Stimulated activated CD4-positive, alpha-beta T cell treated with anti-CD3 and anti-CD28 coated beads, Interleukin-15, amount 100 ng/mL, for 24 hours (primary cell): Measurements from ENCODE around the gene ABHD2.
A peak's percentile ranks its signal among the peaks of the same experiment; 100 is the strongest.
"Not testable (repeated sequence)": the region's sequence is repeated elsewhere in the genome, so short reads cannot be mapped to it uniquely, and the experiment has no call there.

Source experiments
- DNase-seq: peaks from one replicate; pipeline ENCODE4 v3.0.0-alpha.2; 2020

ABHD2 gene

DNA sequence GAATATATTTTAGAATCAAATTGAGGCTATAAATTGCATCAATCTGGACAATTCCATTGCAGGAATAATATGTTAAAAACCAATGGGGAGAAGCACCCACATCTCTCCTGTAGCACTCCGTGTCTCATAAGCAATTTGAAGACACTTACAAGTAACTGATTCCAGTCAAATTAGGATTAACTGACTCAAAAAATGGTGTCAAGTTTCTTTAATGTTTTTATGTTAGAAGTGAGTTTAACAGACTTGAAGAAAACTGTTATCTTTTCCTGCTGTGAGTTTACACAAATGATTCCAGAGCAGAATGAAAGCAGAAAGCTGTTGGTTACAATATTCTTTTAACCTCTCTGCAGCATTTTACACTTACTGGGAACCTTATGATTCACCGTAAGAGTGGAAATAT is 109.9 kb downstream of the ABHD2 start:
- no peak for DNase-seq

DNA sequence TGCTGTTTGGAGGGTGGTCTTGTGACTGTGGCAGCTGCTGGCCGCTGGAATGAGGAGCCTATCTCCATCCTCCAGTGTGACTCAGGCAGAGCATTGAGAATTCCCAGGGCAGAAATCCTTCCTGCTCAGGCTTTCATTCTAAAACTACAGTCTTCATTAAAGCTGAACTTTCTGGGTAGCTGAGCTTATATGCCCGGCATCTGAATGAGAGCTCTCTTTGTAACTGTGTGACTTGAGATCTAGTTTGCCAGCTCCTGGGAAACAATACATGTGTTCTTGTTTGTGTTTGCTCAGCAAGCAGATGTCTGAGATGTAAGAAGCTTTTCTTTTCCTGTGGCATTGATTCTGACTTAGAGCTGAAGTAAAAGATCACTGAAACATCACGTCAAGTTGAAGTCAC is 110.7 kb downstream of the ABHD2 start:
- DNase-seq: no peak

DNA sequence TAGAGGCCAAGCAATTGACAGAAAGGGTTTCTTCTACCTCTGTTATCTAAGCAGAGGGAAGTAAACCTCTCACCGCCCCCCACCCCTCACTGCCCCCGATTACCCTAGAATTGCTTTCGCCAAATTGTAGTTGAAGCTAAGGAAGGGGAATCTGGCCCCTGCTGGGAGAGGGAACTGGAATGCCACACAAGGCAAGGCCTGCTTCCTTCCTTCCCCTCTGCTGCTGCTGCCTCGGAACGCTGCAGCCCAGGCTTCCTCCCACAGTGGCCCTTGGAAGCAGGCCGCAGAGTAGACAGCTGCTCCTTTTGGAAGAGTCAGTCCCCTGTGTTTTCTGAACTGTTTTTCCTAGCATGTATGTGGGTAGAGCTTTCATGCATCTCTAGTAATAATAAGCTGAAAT is 111.5 kb downstream of the ABHD2 start:
- DNase-seq: no peak

DNA sequence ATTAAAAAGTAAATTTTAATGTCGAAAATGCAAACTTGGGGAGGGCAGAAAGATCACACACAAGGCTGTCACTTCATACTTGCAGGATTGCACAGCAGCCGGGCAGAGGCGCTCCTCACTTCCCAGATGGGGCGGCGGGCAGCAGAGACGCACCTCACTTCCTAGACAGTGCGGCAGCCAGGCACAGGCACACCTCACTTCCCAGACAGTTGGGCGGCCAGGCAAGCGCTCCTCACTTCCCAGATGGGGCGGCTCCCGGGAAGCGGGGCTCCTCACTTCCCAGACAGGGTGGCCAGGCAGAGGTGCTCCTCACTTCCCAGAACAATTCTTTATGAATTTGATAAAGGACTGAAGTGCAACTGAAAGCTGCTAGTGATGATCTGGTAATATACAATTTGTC is 111.9 kb downstream of the ABHD2 start:
- no peak for DNase-seq

DNA sequence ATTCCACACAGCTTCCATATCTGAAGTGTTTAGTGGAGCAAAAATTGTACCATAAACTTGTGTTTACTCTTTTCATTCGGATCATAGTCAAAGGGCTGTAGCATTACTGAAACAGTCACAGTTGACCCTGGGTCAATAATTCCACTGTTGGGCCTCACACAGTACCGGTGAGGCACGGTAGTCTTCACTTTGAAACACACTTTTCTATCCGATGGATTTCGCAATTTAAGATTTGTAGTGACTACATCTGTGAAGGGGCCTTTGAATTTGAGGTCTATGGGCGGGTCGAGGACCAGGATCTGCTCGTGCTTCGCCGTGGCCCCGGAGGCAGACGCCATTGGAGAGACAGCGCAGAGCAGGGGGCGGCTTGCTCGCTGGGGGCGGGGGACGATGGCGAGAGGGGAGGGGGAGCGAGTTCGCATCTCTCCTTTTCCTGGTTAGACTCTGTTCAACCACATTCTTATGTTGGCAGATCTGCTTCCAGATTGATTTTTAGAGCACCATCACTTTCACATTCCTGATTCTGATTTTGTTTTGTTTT is 113.3 kb downstream of the ABHD2 start:
- DNase-seq: no peak

DNA sequence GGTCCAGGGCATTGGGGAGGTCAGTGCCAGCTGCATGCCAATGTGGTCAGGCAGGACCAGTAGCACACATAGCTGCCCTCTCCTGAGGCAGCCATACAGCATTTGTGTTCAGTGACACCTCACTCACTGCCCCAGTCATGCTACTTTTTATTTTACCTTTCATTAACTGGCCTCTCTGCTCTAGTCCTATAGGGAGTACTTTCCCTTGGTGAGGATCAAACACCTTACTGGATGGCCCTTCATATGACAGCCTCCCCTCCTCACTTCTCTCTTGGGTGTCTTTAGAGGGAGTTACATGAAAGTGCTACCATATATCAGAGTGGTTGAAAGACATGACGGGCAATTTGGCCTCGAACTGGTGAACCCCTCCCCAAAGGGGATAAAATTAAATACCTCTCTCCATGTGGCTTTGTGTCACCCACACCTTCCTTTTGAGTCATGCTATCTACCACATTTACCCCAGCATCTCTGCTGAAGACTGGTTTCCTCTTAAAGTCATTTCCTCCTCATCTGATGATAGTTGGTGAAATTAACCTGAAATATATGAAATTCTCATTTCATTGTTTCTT is 115.5 kb downstream of the ABHD2 start:
- DNase-seq: peak; percentile 53

DNA sequence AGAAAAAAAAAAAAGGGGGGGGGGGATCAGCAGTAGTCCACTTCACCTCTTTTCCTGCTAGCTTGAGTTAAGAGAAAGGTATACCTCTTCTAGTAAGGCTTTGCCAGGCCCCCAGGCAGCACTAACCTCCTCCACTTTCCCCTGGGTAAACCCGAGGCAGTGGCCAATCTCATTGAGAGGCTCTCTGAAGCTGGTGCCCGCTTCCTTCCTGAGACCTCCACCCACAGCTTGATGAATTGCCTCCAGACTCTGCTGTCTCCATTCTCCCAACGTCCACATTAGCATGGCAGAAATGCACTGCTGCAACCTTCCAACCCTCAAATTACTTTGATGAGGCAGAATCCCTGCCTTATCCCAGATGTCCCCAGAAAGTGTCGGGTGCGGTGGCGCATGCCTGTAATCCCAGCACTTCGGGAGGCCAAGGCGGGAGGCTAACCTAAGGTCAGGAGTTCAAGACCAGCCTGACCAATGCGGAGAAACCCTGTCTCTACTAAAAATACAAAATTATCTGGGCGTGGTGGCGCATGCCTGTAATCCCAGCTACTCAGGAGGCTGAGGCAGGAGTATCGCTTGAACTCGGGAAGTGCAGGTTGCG is 117.8 kb downstream of the ABHD2 start:
- DNase-seq: no peak

DNA sequence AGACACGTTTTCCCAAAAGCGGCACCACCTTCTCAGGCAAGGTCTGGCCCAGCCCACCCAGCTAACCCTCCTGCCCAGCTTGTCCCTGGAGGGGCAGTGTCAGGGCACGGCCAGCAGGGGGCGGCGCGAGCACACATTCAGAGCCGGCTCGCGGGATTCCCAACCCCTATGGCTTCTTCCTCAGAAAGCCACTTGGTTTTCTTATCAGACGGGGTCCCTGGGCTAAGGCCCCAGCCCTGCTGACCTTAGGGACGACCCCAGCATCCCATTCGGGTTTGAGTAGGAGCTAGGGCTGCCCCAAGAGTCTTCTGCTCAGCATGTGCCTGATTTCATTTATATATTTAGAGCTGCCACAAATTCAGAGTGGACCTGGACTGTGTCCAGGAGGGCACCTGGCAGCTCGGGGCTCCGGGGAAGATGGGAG is 118.7 kb downstream of the ABHD2 start:
- DNase-seq: peak; percentile 84

DNA sequence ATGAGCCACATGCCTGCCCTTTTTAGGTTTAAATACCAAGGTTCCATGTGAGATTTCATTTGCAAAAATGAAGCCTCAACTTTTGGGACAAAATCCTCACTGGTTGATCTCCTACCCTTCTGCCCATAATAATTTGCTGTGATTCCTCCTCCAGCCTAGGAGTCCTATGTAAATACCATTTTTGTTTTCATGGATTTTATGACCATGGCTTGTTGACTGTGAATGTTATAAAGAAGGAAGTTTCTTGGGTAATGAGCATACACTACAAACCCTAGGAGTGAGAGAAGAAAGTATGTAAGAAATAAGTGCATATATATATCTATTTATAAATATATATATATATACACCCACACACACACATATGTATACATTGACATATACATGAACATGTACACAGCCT is 120.0 kb downstream of the ABHD2 start:
- DNase-seq: no peak

DNA sequence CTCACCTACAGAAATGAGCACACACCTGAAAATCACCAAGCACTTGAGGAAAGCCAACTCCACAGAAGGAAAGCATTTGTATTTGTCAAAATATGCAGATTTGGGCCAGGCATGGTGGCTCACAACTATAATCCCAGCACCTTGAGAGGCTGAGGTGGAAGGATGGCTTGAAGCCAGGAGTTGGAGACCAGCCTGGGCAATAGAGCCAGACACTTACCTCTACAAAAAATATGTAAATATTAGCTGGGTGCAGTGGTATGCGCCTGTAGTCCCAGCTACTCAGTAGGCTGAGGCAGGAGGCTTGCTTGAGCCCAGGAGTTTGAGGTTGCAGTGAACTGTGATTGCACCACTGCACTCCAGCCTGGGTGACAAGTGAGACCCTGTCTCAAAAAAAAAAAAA is 120.8 kb downstream of the ABHD2 start:
- DNase-seq: no peak

DNA sequence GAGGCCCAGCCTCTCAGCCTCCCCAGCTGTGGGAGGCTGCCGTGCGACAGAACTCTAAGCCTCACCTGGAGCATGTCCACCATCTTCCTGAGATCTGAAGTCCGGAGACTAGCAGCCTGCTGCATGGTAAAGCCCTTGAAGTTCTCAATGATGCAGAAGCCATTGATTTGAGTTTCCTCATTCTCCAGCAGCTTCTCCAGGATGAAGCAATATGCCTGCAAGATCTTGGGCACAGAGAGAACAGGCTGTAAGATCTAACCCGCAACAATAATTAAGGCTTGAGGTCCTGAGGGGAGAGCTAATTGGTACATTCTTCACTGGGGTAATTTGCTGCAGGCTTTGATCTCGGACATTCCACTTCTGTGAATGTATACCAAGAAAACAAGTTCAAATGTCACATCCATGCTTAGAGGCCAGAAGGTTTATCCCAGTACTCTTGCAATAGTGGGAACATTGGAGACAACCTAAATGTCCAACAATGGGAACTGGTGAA is 123.5 kb downstream of the ABHD2 start:
- no peak for DNase-seq

DNA sequence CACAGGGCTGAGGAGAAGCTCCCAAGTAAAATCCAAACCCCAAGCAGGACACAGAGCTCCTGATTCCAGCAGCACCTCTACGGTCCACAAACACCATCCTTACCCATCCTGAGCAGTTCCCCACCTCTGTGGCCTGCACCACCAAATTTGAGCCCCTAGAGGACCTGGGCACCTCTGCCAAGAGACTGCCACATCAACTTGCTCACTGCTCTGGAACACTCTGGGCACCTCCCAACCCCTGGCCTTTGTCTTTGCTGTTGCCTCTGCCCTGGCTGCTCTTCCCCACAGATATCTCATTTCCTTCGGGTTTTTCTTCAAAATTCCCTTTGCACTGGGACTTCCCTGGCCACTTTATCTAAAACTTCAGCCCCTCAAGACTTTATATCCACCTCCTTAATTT is 127.4 kb downstream of the ABHD2 start:
- DNase-seq: no peak

DNA sequence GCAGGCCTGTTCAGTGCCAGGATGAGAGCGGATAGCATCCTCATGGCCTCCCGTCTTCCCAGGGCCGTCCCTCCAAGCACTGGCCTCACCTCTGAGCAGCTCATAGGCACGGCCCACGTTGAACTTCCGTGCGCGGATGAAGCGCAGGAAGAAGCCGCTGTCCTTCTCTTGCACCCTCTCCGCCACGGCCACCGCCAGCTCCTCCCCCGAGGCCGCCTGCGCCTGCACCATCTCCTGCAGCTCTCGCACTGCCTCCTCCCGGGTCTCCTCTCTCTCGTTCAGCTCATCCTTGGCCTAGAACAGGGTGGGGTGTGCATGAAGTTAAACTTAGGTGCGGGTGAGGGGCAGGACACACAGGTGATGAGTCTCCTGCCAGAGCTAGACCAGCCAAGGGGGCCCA is 128.8 kb downstream of the ABHD2 start:
- no peak for DNase-seq

DNA sequence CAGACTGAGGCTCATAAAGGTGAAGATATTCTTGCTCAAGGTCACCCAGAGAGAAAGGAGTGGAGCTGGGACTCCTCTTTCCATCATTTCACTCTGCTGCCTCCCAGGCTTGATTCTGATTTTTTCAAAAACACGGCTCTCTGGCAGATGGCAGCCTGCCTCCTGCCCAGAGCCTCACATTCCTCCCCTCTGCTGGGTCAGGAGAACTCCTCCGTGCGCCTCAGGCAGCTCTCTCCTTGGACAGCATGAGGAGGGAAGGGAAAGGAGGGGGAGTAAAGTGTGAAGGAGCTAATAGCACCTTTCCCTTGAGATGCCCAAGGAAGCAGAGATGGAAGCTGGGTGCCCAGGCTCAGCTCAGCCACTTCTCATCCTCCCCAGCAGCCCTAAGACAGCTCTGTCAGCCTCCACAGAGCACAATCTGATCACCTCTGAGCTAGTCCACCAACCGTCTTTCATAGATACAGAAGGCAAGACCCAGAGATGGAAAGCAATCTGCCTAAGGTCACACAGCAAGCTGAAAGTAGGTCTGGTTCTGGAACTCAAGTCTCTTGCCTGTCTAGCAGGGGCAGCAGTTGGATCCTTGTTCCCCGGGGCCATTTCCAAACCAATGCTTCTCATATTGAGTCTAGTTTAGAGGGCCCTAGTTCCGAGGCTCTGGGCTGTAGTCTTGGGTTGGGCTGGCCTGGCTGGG is 129.6 kb downstream of the ABHD2 start:
- no peak for DNase-seq

DNA sequence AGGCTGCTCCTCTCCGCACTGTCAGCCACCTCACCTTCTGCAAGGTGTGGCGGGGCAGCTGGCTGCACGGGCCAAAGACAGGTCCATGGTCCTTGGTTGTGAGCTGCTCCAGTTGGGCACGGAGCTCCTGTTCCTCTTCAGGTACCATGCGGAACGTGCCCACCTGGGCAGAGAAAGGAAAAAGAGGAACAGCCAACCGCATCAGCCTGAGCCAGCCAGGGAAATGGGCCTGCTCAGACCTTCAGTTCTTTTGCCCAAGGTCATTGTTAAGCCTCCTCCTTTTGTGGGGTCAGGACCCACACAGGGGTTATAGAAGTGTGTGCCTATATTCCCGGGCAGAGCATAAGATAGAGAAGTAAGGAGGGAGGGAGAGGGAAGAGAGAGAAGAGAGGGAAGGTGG is 130.3 kb downstream of the ABHD2 start:
- DNase-seq: no peak

DNA sequence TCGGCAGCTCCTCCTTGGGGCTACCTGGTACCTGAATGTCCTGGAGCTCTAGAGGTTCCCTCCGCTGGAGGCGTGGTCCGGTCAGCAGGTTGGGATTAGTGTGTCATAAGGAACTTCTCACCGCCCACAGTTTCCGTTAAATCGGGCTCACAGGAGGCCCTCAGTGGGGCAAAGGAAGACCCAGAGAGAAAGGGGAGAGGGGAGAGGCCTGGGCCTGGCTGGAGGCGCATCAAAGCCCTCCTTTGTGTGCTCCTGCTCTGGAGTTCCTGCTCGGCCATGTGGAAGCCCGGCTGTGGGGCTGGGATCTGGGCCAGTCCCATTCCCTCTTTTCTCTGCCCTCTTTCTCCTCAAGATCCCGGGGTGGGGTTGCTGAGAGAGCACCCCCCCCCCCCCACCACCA is 133.3 kb downstream of the ABHD2 start, which contains the start of gene RLBP1:
Gene RLBP1 (minus strand): TSS at position 37 of the 400 bp plus-strand sequence. CDS start 2,604 bp downstream, outside the sequence.
- DNase-seq: no peak

DNA sequence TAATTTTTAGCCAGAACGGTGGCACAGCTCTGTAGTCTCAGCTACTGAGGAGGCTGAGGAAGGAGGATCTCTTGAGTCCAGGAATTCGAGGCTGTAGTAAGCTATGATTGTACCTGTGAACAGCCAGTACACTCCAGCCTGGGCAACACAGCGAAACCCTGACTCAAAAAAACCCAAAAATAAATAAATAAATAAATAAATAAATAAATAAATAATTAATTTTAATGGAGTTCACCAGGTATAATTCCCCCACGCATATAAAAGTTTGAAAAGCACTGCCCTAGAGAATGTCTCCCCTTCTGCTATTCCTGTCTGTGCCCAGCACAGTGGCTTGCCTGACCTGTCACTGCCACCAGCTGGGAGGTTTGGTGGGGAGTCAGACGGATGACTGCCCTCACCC is 137.3 kb downstream of the ABHD2 start:
- no peak for DNase-seq

DNA sequence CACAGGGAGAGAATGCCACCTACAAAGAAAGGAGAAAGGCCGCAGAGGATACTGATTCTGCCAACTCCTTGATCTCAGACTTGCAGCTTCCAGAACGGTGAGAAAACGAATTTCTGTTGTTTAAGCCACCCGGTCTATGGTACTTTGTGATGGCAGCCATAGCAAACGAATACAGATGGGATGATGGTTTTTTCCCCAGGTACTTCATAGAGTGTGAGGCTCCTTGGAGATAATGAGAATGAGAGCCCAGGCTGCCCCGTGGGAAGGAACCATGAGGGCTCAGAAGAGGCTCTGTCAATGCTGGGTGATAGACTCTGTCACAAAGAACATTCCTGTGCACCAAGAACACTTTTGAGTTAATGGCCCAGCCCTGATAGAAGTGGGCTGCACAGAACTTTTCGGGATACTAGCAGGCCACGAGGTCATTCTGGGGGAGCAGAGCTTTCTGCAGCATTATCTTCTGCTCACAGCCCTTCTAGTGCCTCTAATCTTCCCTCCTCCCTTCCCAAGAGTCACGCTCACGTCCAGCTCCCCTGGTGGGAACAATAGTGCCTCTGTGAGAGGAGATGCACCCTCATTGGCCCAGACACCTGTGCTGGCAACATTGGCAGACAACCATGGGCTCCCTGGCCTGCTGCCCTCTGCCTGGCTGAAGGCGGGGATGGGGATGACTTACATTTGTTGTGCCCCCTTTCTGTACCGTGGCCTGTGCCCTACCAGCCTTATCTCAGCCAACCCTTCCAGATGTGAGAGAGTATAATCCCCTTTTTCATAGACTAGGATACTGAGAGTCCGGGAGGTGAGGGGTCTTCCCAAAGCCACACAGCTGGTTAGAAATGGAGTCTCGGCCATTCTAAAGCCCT is 138.3 kb downstream of the ABHD2 start:
- DNase-seq: no peak

DNA sequence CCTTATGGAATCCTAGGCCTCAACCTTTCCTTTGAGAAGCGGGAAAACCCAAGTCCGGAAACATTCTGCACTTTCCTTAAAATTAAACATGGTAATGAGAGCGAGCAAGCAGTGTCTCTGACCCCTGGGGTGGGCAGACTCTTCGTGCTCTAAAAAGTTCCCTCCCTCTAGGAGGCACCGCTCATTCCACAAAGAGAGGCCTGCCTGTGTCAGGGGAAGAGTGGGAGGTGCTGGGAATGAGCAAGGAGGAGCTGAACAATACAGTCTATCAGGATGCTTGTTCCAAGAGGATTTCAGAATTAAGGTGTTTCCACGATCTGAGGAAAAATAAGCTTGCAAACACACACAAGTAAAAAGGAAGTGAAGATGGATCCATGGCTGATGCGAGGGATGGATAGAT is 139.2 kb downstream of the ABHD2 start:
- DNase-seq: no peak

DNA sequence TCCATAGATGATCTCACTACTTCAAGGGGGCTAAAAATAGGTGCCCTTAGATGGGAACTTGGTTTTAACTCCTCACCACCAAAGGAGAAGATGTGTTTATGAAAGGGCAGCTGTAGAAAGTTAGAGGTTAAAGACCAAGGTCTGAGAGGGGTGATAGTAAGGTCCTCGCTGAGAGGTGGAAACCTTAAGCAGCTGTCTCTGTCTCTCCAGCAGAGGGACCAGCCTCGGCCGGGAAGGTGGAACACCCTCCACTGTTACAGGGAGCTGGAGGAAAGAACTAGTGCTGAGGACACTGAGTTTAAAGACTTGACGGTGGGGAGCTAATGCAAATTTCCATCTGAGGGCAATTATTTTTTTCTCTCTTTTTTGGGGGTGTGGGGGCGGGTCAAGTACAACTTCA is 142.0 kb downstream of the ABHD2 start:
- DNase-seq: no peak

DNA sequence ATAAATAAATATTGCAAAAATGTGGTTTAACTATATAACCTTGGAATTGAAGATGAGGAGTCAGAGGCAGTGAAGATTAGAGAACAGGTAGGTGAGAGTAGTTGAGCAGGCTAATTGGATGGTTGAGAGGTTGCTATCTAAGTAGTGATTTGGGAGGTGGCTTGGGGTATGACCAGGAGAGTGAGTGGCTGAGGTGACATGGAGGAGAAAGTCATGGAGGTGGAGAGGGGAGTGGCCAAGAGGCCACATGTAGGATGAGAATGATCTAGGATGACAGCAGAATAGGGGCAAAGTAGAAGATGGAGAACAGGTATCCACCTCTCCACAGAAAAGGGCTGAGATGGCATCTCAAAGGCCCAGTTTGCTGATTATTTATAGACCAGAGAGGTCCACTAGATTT is 143.6 kb downstream of the ABHD2 start:
- DNase-seq: no peak

DNA sequence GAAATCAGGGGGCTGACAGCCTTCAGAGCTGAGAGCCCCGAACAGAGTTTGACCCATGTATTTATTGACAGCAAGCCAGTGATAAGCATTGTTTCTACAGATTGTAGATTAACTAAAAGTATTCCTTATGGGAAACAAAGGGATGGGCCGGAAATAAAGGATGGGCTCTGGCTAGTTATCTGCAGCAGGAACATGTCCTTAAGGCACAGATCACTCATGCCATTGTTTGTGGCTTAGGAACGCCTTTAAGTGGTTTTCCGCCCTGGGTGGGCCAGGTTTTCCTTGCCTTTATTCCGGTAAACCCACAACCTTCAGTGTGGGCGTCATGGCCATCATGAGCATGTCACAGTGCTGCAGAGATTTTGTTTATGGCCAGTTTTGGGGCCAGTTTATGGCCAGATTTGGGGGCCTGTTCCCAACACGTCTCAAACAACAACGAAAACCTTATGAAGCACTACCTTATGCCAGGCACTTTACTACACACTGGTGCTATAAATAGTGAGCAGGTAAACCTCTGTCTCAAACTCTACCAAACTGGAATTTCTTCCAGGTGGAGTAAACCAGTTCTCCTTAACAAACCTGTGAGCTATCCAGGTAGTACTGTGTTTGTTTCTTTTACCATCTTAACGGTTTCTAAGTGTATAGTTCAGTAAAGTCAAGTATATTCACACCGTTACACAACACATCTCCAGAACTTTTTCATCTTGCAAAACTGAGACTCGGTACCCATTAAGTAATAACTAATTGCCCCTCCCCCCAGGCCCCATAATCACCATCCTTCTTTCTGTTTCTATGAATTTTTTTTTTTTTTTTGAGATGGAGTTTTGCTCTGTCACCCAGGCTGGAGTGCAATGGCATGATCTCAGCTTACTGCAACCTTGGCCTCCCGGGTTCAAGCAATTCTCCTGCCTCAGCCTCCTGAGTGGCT is 151.9 kb downstream of the ABHD2 start:
- DNase-seq: not testable (repeated sequence)
